Measurements from ENCODE around the gene DND1.
A peak's percentile ranks its signal among the peaks of the same experiment; 100 is the strongest.
"Not testable (repeated sequence)": the region's sequence is repeated elsewhere in the genome, so short reads cannot be mapped to it uniquely, and the experiment has no call there.

The DND1 gene

DNA sequence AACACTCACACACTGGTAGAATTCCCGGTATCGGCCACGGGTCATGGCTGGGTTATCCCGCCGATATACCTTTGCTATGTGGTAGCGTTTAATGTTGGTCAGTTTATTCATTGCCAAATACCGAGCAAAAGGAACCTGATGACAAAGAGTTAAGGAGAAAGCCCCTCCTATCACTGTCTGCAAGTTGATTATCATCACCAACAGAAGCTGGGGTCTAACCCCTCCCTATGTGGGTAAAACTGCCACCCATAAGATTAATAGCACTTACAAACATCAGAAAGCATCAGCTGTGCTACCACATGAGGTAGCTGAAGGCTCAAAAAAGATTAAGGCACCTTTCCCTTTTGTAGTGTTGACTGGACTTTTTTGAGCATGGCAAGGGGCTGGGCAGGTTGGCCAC lies 5.6 kb upstream of the DND1 start:
- TF ChIP-seq, protein P1, sequence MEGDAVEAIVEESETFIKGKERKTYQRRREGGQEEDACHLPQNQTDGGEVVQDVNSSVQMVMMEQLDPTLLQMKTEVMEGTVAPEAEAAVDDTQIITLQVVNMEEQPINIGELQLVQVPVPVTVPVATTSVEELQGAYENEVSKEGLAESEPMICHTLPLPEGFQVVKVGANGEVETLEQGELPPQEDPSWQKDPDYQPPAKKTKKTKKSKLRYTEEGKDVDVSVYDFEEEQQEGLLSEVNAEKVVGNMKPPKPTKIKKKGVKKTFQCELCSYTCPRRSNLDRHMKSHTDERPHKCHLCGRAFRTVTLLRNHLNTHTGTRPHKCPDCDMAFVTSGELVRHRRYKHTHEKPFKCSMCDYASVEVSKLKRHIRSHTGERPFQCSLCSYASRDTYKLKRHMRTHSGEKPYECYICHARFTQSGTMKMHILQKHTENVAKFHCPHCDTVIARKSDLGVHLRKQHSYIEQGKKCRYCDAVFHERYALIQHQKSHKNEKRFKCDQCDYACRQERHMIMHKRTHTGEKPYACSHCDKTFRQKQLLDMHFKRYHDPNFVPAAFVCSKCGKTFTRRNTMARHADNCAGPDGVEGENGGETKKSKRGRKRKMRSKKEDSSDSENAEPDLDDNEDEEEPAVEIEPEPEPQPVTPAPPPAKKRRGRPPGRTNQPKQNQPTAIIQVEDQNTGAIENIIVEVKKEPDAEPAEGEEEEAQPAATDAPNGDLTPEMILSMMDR (IDR thresholded peaks at IDR 0.05; ENCODE audit: low read length, missing control alignments): no peak
- DNase-seq (ENCODE audit: low read depth): no peak
- no peak overlapping the region for H3K4me3 ChIP-seq (replicated peaks; ENCODE audit: low read depth, low read length)

DNA sequence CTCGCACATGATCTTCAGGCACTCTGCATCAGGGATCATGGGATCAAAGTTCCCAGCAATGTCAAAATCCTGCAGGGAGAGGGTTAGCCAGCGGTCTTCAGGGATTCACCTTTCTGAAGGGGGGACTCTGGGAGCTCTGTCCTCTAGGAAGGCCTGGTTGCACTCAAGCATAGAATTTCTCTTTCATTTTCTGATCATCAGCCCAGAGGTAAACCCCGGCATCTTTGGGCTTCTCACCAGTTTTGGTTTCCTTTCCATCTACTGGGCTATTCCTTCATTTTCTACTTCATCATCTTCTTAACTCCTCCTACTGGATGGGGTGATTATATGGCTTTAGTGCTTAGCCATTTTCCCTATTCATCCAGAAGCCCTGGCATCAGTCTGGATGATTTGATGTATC lies 4.6 kb upstream of the DND1 start:
- TF ChIP-seq, protein P1 (IDR thresholded peaks at IDR 0.05; ENCODE audit: low read length, missing control alignments): no peak
- no peak for DNase-seq (ENCODE audit: low read depth)
- no peak overlapping the region for H3K4me3 ChIP-seq (replicated peaks; ENCODE audit: low read depth, low read length)

DNA sequence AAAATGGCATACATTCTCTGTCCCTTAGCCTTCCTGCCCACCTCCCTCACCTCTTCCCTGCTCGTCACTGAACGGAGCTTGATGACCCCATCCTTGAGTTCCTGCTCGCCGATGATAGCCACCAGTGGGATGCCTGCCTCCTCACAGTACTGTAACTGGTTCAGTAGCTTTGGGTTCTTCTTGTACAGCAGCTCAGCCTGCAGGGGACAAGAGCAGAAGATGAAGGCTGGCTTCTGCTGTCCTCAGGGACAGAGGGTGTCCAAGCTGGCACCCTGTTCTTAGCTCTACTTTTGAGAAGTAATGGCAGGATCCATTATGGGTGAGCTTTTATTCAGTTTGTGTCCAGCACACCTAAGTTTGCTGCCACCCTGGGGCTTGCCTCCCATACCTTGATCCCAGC lies 1.3 kb upstream of the DND1 start:
- no peak for DNase-seq (ENCODE audit: low read depth)
- H3K4me3 ChIP-seq (replicated peaks; ENCODE audit: low read depth, low read length): no peak overlapping the region
- TF ChIP-seq, protein P1 (IDR thresholded peaks at IDR 0.05; ENCODE audit: low read length, missing control alignments): no peak

DNA sequence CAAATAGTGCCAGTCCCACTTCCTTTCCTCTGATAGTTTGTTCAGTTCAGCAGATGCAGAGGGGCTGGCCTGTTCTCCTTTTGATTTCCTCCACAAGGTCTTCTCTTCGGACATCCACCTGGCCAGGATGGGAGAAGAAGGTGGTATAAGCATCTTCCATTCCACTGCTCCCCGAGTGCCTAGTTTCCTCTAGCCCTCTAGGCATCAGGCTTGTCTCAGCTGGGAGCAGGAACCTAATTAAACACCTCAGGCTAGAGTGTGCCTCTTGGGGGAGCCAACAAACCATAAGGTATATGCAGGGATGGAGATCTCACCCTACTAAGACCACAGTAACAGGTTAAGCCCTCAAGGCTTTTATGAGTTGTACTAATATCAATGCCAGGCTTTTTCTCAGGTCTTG lies 835 bp upstream of the DND1 start:
- no peak for DNase-seq (ENCODE audit: low read depth)
- no peak overlapping the region for H3K4me3 ChIP-seq (replicated peaks; ENCODE audit: low read depth, low read length)
- TF ChIP-seq, protein P1 (IDR thresholded peaks at IDR 0.05; ENCODE audit: low read length, missing control alignments): no peak

DNA sequence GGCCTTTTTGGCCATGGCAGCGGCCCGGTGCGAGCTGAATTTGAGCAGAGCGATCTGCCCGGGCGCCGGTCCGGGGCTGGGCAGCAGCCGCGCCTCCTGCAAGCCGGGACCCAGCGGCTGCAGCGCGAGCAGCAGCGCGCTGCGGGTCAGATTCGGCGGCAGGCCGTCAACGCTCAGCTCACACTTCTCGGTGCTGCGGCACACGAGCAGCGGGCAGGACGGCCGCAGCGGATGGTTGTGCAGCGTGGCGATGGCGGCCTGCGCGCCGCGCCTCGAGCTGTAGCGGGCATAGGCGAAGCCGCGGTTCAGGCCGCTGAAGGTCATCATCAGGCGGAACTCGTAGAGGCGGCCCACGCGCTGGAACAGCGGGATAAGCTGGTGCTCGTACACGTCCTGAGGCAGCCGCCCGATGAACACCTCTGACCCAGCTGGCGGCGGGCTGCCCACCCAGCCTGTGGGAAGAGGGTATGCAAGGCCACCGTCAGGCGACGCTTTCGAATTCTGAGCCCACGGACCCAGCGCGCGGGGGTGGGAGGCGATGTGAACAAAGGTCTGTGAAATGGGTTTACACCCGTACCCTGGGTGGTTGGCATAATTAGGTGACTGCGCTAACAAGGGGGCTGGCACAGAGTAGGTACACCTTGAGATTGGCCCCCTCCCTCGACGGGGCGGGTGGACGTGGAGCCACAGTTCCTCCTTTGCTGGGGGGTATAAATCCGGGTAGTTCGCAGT lies 755 bp downstream of the DND1 start:
- TF ChIP-seq, protein P1 (IDR thresholded peaks at IDR 0.05; ENCODE audit: low read length, missing control alignments): no peak
- DNase-seq (ENCODE audit: low read depth): peak; percentile 13

DNA sequence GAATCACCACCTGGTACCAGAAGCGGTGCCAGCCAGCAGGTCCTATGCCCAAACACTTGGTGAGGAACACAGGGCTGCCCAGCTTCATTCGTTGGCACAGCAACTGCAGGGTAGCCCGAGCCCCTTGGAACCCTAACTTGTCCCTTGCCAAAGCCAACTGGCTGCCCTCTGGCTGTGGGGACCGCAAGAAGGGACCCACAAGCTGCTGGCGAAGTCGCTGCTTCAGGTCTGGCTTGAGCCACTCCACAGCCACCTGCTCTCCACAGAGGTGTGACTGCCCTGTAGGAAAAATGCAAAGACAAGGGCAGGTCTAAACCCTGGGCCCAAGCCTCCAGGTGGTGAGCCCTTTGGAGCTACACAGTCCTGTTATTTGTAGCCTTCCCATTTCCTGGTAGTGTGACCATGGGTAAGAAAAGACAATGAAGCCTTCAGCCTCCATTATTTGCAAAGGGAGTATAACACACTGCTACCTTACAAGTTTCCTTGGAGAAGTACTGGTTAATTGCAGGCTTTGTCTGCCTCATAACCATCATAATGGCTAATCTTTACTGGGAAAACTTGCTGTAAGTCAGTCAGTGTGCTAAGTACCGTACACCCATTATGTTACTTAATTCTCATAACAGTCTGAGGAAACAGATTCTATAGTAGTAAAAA lies 1.8 kb downstream of the DND1 start:
- DNase-seq (ENCODE audit: low read depth): no peak
- TF ChIP-seq, protein P1 (IDR thresholded peaks at IDR 0.05; ENCODE audit: low read length, missing control alignments): no peak

More for the DNA sequence above, 755 bp downstream of the DND1 start:
- no peak overlapping the region for H3K4me3 ChIP-seq (replicated peaks; ENCODE audit: low read depth, low read length)

DNA sequence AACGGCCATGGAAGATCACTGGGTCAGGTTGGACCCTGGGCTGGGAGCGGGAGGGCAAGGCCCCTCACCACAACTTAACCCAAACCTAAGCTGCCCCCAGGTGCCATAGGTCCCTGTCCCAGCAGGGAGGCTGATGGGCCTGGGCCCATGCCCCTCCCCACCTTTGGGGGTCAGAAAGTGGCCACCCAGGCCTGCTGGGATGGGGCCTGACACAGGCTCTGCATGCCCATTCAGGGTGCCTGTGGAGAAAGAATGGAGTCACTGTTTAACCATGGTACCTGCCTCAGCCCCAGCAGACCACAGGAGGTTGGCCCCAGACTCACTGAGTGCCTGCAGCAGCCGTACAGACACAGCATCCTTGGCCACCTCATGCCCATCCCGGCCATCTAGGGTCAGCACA lies 2.3 kb downstream of the DND1 start:
- not testable (repeated sequence) for DNase-seq (ENCODE audit: low read depth); H3K4me3 ChIP-seq (replicated peaks; ENCODE audit: low read depth, low read length)

More for the DNA sequence above, 1.8 kb downstream of the DND1 start:
- H3K4me3 ChIP-seq (replicated peaks; ENCODE audit: low read depth, low read length): no peak overlapping the region
